Keratinocyte (primary cell): Measurements from ENCODE around the gene LLCFC1. TPM values are rescaled to one million over a fixed set of nuclear protein-coding genes. Genes with fewer than 3 reads are reported as not detected.

Experiments
- DNase-seq: peaks from one replicate; pipeline ENCODE4 v3.0.0-alpha.2; 2011; ENCODE audit warnings: low read depth, missing footprints, low spot score
- FAIRE-seq: peaks from 2 replicates; lab custom pipeline; 2011; peaks lifted over from hg19 to GRCh38; lab: Jason Lieb, UNC
- H2AFZ ChIP-seq: 2 replicates; pipeline ENCODE4 v1.6.0; 2012; ENCODE audit warnings: low read length, control low read depth, inconsistent platforms; ENCODE audit not compliant: control insufficient read depth
- H3K27ac ChIP-seq: 2 replicates; pipeline ENCODE4 v1.5.1; 2011; ENCODE audit warnings: low read length; ENCODE audit not compliant: control insufficient read depth, insufficient read depth
- H3K27me3 ChIP-seq: 3 replicates; pipeline ENCODE4 v1.6.0; 2011; ENCODE audit warnings: low read length; ENCODE audit not compliant: control insufficient read depth, insufficient read depth; ENCODE audit errors: extremely low read depth
- H3K36me3 ChIP-seq, 2 experiments: 2 replicates in 1 of 2; 3 replicates in 1 of 2; pipeline ENCODE4 v1.5.1; 2011; ENCODE audit warnings: low read length in 2 of 2, mild to moderate bottlenecking in 1 of 2; ENCODE audit not compliant: control insufficient read depth in 2 of 2, insufficient read depth in 2 of 2; ENCODE audit errors: extremely low read depth in 1 of 2
- H3K4me1 ChIP-seq: 3 replicates; pipeline ENCODE4 v1.5.1; 2011; ENCODE audit warnings: low read length; ENCODE audit not compliant: control insufficient read depth, insufficient read depth; ENCODE audit errors: extremely low read depth
- H3K4me2 ChIP-seq: 3 replicates; pipeline ENCODE4 v1.6.0; 2011; ENCODE audit warnings: low read depth, low read length; ENCODE audit not compliant: control insufficient read depth, insufficient read depth; ENCODE audit errors: extremely low read depth
- H3K4me3 ChIP-seq, 3 experiments: fragments of 200-600 bp in 1 of 3; sonication (generic) in 1 of 3; 2 replicates in 2 of 3; 3 replicates in 1 of 3; pipeline ENCODE4 v1.5.1; 2011 to 2016; ENCODE audit warnings: low read length in 3 of 3, mild to moderate bottlenecking in 3 of 3, control low read depth in 2 of 3, inconsistent platforms in 1 of 3, low read depth in 1 of 3, mixed read lengths in 1 of 3, mixed run types in 1 of 3, moderate library complexity in 1 of 3; ENCODE audit not compliant: control insufficient read depth in 2 of 3, insufficient read depth in 2 of 3; ENCODE audit errors: extremely low read depth in 1 of 3
- H3K79me2 ChIP-seq: 2 replicates; pipeline ENCODE4 v1.6.0; 2012; ENCODE audit warnings: low read length; ENCODE audit not compliant: control insufficient read depth, insufficient read depth
- H3K9ac ChIP-seq: 3 replicates; pipeline ENCODE4 v1.6.0; 2011; ENCODE audit warnings: low read length; ENCODE audit not compliant: control insufficient read depth, insufficient read depth; ENCODE audit errors: extremely low read depth
- H3K9me1 ChIP-seq: 3 replicates; pipeline ENCODE4 v1.6.0; 2011; ENCODE audit warnings: low read length; ENCODE audit not compliant: control insufficient read depth, insufficient read depth; ENCODE audit errors: extremely low read depth
- H3K9me3 ChIP-seq: 2 replicates; pipeline ENCODE4 v1.5.1; 2012; ENCODE audit warnings: low read depth, low read length; ENCODE audit not compliant: control insufficient read depth
- H4K20me1 ChIP-seq: 3 replicates; pipeline ENCODE4 v1.6.0; 2011; ENCODE audit warnings: low read length; ENCODE audit not compliant: control insufficient read depth, insufficient read depth; ENCODE audit errors: extremely low read depth
- EZH2 ChIP-seq: IDR thresholded peaks from one replicate; pipeline ENCODE4 v1.6.1; 2012; ENCODE audit warnings: inconsistent platforms, mild to moderate bottlenecking, low read length, moderate library complexity
- dilution Hi-C: fragments of 300-500 bp; cut with MboI; formaldehyde crosslinking; loops from one replicate; pipeline ENCODE4 v1.7.0; 2020; ENCODE audit warnings: low sequenced_read_pairs; ENCODE audit not compliant: extremely low pct_ligation_motif_present
- polyA plus RNA-seq, 5 experiments: library from polyadenylated mRNA; depleted of rRNA in 3 of 5; stranded (reverse) in 3 of 5; stranded (forward) in 1 of 5; unstranded in 1 of 5; fragments of >200 nt; gene quantifications; 1 replicate in 1 of 5; 2 replicates in 3 of 5; 3 replicates in 1 of 5; pipeline versions ENCODE4 v1.2.1 to v1.2.3, GENCODE V29; 2011 to 2012; ENCODE audit warnings: missing spikeins in 2 of 5, low read depth in 1 of 5, low replicate concordance in 1 of 5
- TF ChIP-seq, protein P1 (sequence below), 3 experiments: IDR thresholded peaks in 1 of 3; conservative IDR thresholded peaks in 1 of 3; optimal IDR thresholded peaks in 1 of 3; 2 replicates in 2 of 3; 3 replicates in 1 of 3; pipeline versions ENCODE3 to v1.5.1; 2011; ENCODE audit warnings: low read length in 3 of 3, mild to moderate bottlenecking in 3 of 3, moderate library complexity in 2 of 3, control low read depth in 1 of 3, inconsistent platforms in 1 of 3; ENCODE audit not compliant: insufficient read depth in 2 of 3; ENCODE audit errors: extremely low read depth in 1 of 3

Gene LLCFC1
- polyA plus RNA-seq, 1 donor (not counting 4 experiments of a cell fraction or from before 2014, with no cell fraction given) = not detected

DNA sequence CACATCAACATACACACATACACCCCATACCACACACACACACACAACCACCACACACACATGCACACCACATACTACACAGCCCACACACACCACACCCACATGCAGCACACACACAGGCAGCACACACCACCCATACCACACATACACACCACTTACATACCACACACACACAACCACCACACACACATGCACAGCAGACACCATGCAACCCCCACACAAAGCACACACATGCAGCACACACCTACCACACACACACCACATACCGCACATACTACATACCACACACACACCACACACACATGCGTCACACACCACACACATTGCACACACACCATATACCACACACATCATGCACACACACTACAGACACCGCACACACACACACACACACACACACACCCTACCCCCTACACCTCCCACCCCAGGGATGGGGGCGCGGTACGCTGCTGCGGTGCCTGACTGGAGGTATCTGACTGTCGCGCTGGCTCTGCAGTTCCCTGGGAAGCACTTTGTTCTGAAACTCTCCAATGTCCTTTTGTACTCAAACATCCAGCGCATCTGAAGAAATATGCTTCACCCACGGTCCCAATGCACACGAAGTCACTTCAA lies 48.3 kb upstream of the LLCFC1 start:
- Histone ChIP-seq H3K27ac (no peak overlapping the region), H3K36me3 (no peaks in the 10 kb centered on the region), H2AFZ (no peak overlapping the region), H3K4me3 (no peak overlapping the region), H3K79me2 (no peaks in the 10 kb centered on the region), H3K9ac (no peak overlapping the region), H3K4me2 (no peak overlapping the region), H4K20me1 (no peaks in the 10 kb centered on the region), H3K27me3 (peaks cover 5% of the 10 kb centered on the region), H3K9me1 (no peaks in the 10 kb centered on the region), H3K4me1 (peaks cover 11% of the 10 kb centered on the region), H3K9me3 (no peaks in the 10 kb centered on the region)
- TF ChIP-seq, protein P1, sequence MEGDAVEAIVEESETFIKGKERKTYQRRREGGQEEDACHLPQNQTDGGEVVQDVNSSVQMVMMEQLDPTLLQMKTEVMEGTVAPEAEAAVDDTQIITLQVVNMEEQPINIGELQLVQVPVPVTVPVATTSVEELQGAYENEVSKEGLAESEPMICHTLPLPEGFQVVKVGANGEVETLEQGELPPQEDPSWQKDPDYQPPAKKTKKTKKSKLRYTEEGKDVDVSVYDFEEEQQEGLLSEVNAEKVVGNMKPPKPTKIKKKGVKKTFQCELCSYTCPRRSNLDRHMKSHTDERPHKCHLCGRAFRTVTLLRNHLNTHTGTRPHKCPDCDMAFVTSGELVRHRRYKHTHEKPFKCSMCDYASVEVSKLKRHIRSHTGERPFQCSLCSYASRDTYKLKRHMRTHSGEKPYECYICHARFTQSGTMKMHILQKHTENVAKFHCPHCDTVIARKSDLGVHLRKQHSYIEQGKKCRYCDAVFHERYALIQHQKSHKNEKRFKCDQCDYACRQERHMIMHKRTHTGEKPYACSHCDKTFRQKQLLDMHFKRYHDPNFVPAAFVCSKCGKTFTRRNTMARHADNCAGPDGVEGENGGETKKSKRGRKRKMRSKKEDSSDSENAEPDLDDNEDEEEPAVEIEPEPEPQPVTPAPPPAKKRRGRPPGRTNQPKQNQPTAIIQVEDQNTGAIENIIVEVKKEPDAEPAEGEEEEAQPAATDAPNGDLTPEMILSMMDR (optimal IDR thresholded peaks at IDR 0.05 in 1 of 3, IDR thresholded peaks at IDR 0.05 in 1 of 3, conservative IDR thresholded peaks at IDR 0.05 in 1 of 3; ENCODE audit: extremely low read depth in 1 of 3, insufficient read depth in 2 of 3, low read length in 3 of 3) = no peak
- no peak for TF ChIP-seq EZH2
- no peak for FAIRE-seq
- DNase-seq = no peak
- dilution Hi-C loops = no loop called here

DNA sequence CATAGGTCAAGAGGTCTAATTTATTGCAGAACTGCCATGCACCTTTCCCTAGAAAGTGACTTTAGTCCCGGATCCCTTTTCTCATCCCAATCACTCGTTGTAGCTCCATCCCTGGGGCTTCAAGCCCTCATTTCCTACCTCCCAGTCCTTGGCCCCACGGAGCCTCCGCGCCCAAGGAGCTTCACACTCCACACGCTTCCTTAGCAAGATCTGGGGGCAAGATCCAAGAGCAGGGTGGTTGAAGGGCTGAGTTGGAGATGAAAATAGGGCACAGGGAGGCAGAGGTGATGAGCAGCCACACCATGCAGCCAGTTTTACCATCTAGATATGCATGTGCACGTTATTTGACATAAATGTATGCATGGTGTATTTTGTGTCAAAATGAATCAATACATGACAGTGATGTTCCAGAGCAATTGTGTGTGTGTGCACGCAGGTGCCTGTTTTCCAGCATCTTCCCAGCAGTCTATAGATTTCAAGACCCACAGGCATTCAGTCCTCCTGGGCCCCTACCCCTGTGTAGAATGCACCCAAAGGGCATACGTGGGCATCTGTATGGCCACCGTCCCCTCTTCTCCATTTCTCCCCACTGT lies 47.7 kb upstream of the LLCFC1 start:
- no peak overlapping the region for H2AFZ ChIP-seq
- no peaks in the 10 kb centered on the region for H3K79me2 ChIP-seq
- DNase-seq = no peak
- no peak overlapping the region for H3K4me3 ChIP-seq
- H4K20me1 ChIP-seq = no peaks in the 10 kb centered on the region
- H3K4me2 ChIP-seq = no peak overlapping the region
- dilution Hi-C loops = no loop called here
- H3K27me3 ChIP-seq = peaks cover 5% of the 10 kb centered on the region
- peaks cover 7% of the 10 kb centered on the region for H3K4me1 ChIP-seq
- TF ChIP-seq EZH2 = no peak
- TF ChIP-seq, protein P1 (optimal IDR thresholded peaks at IDR 0.05 in 1 of 3, IDR thresholded peaks at IDR 0.05 in 1 of 3, conservative IDR thresholded peaks at IDR 0.05 in 1 of 3; ENCODE audit: extremely low read depth in 1 of 3, insufficient read depth in 2 of 3, low read length in 3 of 3) = no peak
- H3K36me3 ChIP-seq = no peaks in the 10 kb centered on the region
- no peak overlapping the region for H3K9ac ChIP-seq
- no peak for FAIRE-seq
- no peaks in the 10 kb centered on the region for H3K9me1 ChIP-seq
- H3K27ac ChIP-seq = no peak overlapping the region
- H3K9me3 ChIP-seq = no peaks in the 10 kb centered on the region
